Psoas muscle (tissue), 8 donors: ENCODE measurements around the gene MS4A4E. TPM values are rescaled to one million over a fixed set of nuclear protein-coding genes. Genes with fewer than 3 reads are reported as not detected.
"Not testable (repeated sequence)": the region's sequence is repeated elsewhere in the genome, so short reads cannot be mapped to it uniquely, and the experiment has no call there.

Experiments
- ATAC-seq, 4 donors: fragments of 200-7000 bp; cut with Tn5 transposase; one replicate each; pipeline ENCODE4 v1.9.1; 2020; ENCODE audit warnings: moderate library complexity in 3 of 4, mild to moderate bottlenecking in 2 of 4
- DNase-seq, 2 donors: peaks; one replicate each; pipeline ENCODE4 v3.0.0-alpha.2; 2020
- H3K27ac ChIP-seq: fragments of 200-600 bp; one replicate; pipeline ENCODE4 v1.8.0; 2022
- H3K27me3 ChIP-seq, 3 donors: fragments of 200-600 bp in 1 of 3; one replicate each; pipeline versions ENCODE4 v1.6.1 to v1.8.0; 2013 to 2022; ENCODE audit warnings: low read length in 2 of 3, mild to moderate bottlenecking in 2 of 3, moderate library complexity in 1 of 3; ENCODE audit not compliant: insufficient read depth in 3 of 3
- H3K36me3 ChIP-seq, 2 donors: fragments of 200-600 bp in 1 of 2; one replicate each; pipeline versions ENCODE4 v1.6.1 to v1.8.0; 2013 to 2022; ENCODE audit warnings: low read depth in 1 of 2, mild to moderate bottlenecking in 1 of 2, moderate library complexity in 1 of 2; ENCODE audit not compliant: insufficient read depth in 1 of 2
- H3K4me1 ChIP-seq: fragments of 200-600 bp; one replicate; pipeline ENCODE4 v1.8.0; 2022
- H3K4me3 ChIP-seq: fragments of 200-600 bp; one replicate; pipeline ENCODE4 v1.8.0; 2022; ENCODE audit warnings: mild to moderate bottlenecking
- H3K9me3 ChIP-seq: fragments of 200-600 bp; one replicate; pipeline ENCODE4 v1.8.0; 2022
- CTCF ChIP-seq: fragments of 200-600 bp; IDR thresholded peaks from one replicate; pipeline ENCODE4 v1.8.0; 2022; ENCODE audit warnings: antibody characterized with exemption
- whole genome bisulfite sequencing, 3 donors: extraction: QIAGEN DNeasy Blood & Tissue Kit; methylation state at CpG; one replicate each; pipeline versions ENCODE4 v1.1.6 to v1.1.7; 2013; 5-methylcytosine and 5-hydroxymethylcytosine counted together
- intact Hi-C, 2 donors: fragments of 100-400 bp; cut with DNase I; formaldehyde crosslinking; loops; one replicate each; pipeline versions ENCODE4 v1.11.0 to v1.14.2; 2022
- polyA plus RNA-seq, 3 donors: library from polyadenylated mRNA; stranded (reverse); fragments of 200-250 nt; gene quantifications; one replicate each; pipeline ENCODE4 v1.2.3, GENCODE V29; 2013
- total RNA-seq, 4 donors: library from RNA; stranded (reverse); fragmentation: NEBNext Ultra II Directional in 2 of 4; extraction: Animal tissue kit (Norgen Biotek cat#: 25700) in 2 of 4; gene quantifications; one replicate each; pipeline versions ENCODE4 v1.2.1 to v1.2.4, GENCODE V29; 2021 to 2023
- donor health status: healthy with polysubstance abuse.
- donor health status: DM: no; HTN: no; CAD: no; lungs with moderate emphysema.
- donor health status: Bipolar disorder and iron deficiency.
- donor health status: healthy.
- donor health status: DM: yes; HTN: yes; CAD: no.
- donor health status: DM: no; HTN: no; CAD: no.
- donor health status: DM: no; HTN: no; CAD: no.
- donor health status: DM: yes; HTN: yes; CAD: no.

The MS4A4E gene
- total and polyA plus RNA-seq, 7 donors: 0.05 to 1.6 (median 0.47) TPM

GRCh38 chr11:60194511-60194910 lies 48.4 kb downstream of the MS4A4E start:
- H3K27ac ChIP-seq: no peak overlapping the region
- no peaks in the 10 kb centered on the region for H3K9me3 ChIP-seq
- no peaks in the 10 kb centered on the region for H3K36me3 ChIP-seq
- ATAC-seq: no peak
- H3K4me3 ChIP-seq: no peak overlapping the region
- WGBS, 3 donors: 55 to 59% (median 55%) methylated on average over 3 of the region's 3 CpGs
- DNase-seq: no peak
- no peaks in the 10 kb centered on the region for H3K4me1 ChIP-seq
- H3K27me3 ChIP-seq: no peaks in the 10 kb centered on the region
- intact Hi-C loops: no loop called here
- TF ChIP-seq CTCF: no peak

GRCh38 chr11:60193687-60194433 lies 49.1 kb downstream of the MS4A4E start:
- 5 to 13% (median 11%) methylated on average over 1 of the region's 1 CpG for WGBS, 3 donors
- H3K27me3 ChIP-seq: no peaks in the 10 kb centered on the region
- no peak overlapping the region for H3K27ac ChIP-seq

GRCh38 chr11:60192564-60192963 lies 50.4 kb downstream of the MS4A4E start:
- H3K36me3 ChIP-seq, ATAC-seq, H3K4me3 ChIP-seq, H3K9me3 ChIP-seq, DNase-seq, H3K4me1 ChIP-seq, H3K27ac ChIP-seq, intact Hi-C loops, H3K27me3 ChIP-seq: not testable (repeated sequence)
- WGBS, 3 donors: 84 to 87% (median 86%) methylated on average over 4 of the region's 4 CpGs

More at GRCh38 chr11:60193687-60194433, 49.1 kb downstream of the MS4A4E start:
- Histone ChIP-seq H3K9me3 (no peaks in the 10 kb centered on the region), H3K4me1 (no peaks in the 10 kb centered on the region), H3K36me3 (no peaks in the 10 kb centered on the region), H3K4me3 (no peak overlapping the region)
- ATAC-seq (peak in 3 of 4 donors; percentile 38 to 60 (median 48)), DNase-seq (no peak)
- intact Hi-C loops: no loop called here
- peak; percentile 63 for TF ChIP-seq CTCF

- intact Hi-C loops, H3K36me3 ChIP-seq, DNase-seq, H3K27me3 ChIP-seq, H3K4me1 ChIP-seq, ATAC-seq, H3K9me3 ChIP-seq, H3K4me3 ChIP-seq, H3K27ac ChIP-seq: not testable (repeated sequence)
- 23 to 39% (median 25%) methylated on average over 3 of the region's 3 CpGs for WGBS, 3 donors
Observed at GRCh38 chr11:60188481-60188880, 54.5 kb downstream of the MS4A4E start.

GRCh38 chr11:60186128-60186527 lies 56.8 kb downstream of the MS4A4E start:
- H3K4me3 ChIP-seq, DNase-seq, intact Hi-C loops, ATAC-seq, H3K9me3 ChIP-seq, H3K27ac ChIP-seq, H3K27me3 ChIP-seq, H3K4me1 ChIP-seq, H3K36me3 ChIP-seq: not testable (repeated sequence)
- WGBS, 3 donors: 79 to 88% (median 87%) methylated on average over 2 of the region's 2 CpGs

GRCh38 chr11:60185512-60185827 lies 57.5 kb downstream of the MS4A4E start:
- H3K36me3 ChIP-seq, DNase-seq, H3K9me3 ChIP-seq, ATAC-seq, H3K27me3 ChIP-seq, H3K4me1 ChIP-seq, H3K4me3 ChIP-seq, H3K27ac ChIP-seq, intact Hi-C loops: not testable (repeated sequence)
- WGBS, 3 donors: 53 to 63% (median 61%) methylated on average over 2 of the region's 2 CpGs
